IPS DF 6.9 (cell line): ENCODE results near the gene BROX.

ENCODE experiments used
- DNase-seq: peaks from one replicate; pipeline ENCODE4 v3.0.0-alpha.2; 2013; ENCODE audit warnings: low read depth, low spot score
- H3K27ac ChIP-seq: one replicate; pipeline ENCODE4 v1.5.1; 2013; ENCODE audit warnings: low read length, control low read depth
- H3K27me3 ChIP-seq: 2 replicates; pipeline ENCODE4 v1.6.1; 2013; ENCODE audit warnings: mild to moderate bottlenecking, low read length; ENCODE audit not compliant: control insufficient read depth, insufficient read depth
- H3K36me3 ChIP-seq: 2 replicates; pipeline ENCODE4 v1.6.1; 2013; ENCODE audit warnings: low read length; ENCODE audit not compliant: control insufficient read depth, insufficient read depth
- H3K4me1 ChIP-seq: 2 replicates; pipeline ENCODE4 v1.6.1; 2013; ENCODE audit warnings: low read length; ENCODE audit not compliant: control insufficient read depth, insufficient read depth
- H3K4me3 ChIP-seq: 2 replicates; pipeline ENCODE4 v1.5.1; 2013; ENCODE audit warnings: mild to moderate bottlenecking, low read length
- H3K9me3 ChIP-seq: 2 replicates; pipeline ENCODE4 v1.6.1; 2013; ENCODE audit warnings: low read length, inconsistent platforms; ENCODE audit not compliant: control insufficient read depth, insufficient read depth
- WGBS: extraction: QIAGEN DNeasy Blood & Tissue Kit; methylation state at CpG from one replicate; pipeline ENCODE4 v1.1.7; 2013; ENCODE audit warnings: mixed read lengths, missing lambda C conversion rate; ENCODE audit not compliant: insufficient read length, insufficient coverage; 5-methylcytosine and 5-hydroxymethylcytosine counted together

The BROX gene

DNA sequence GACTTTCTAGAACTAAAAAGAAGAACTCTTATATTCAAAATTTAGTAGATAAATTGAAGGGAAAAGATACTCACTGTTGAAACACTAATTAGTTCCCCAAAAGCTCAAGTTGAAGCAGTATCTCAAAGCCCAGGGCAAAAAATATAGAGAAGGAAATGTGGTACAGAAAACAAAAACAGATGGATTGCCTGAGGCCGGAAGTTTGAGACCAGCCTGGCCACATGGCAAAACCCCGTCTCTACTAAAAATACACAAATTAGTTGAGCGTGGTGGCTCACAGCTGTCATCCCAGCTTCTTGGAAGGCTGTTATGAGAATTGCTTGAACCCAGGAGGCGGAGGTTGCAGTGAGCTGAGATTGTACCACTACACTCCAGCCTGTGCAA is 60.6 kb downstream of the BROX start:
- H3K9me3 ChIP-seq: no peaks in the 10 kb centered on the region
- no peak overlapping the region for H3K4me3 ChIP-seq
- DNase-seq: no peak
- H3K27me3 ChIP-seq: no peaks in the 10 kb centered on the region
- H3K36me3 ChIP-seq: no peaks in the 10 kb centered on the region
- no peak overlapping the region for H3K27ac ChIP-seq
- WGBS: no CpG with 5 or more reads among the region's 4 CpGs
- H3K4me1 ChIP-seq: no peaks in the 10 kb centered on the region

DNA sequence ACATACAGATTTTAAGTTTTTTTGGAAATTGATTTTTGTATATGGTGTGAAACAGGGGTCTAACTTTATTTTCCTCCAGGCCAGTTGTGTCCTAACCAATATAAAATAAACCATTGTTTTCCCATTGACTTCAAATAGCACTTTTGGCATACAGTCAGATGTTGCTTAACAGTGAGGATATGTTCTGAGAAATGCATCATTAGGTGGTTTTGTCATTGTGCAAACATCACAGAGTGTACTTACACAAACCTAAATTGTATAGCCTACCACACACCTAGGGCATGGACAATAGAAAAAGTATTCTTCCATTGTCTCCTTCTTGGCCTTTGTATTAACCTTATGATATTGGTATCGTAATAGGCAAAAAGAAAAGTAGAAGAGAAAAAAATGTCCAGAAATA is 65.1 kb downstream of the BROX start:
- Histone ChIP-seq H3K4me3 (no peak overlapping the region), H3K27me3 (no peaks in the 10 kb centered on the region)
- no CpG with 5 or more reads among the region's 1 CpG for WGBS

DNA sequence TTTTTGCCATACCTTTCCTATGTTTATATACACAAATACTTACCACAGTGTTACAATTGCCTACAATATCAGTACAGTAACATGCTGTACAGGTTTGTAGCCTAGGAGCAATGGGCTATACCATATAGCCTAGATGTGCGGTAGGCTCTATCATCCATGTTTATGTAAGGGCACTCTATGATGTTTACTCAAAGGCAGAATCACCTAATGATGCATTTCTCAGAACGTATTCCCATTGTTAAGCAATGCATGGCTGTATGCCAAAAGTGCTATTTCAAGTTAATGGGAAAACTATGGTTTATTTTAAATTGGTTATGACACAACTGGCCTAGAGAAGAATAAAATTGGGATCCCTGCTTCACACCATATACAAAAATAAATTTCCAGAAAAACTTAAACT is 65.6 kb downstream of the BROX start:
- H3K27ac ChIP-seq: no peak overlapping the region
- H3K9me3 ChIP-seq: no peaks in the 10 kb centered on the region
- H3K4me3 ChIP-seq: no peak overlapping the region
- no peaks in the 10 kb centered on the region for H3K27me3 ChIP-seq
- no CpG with 5 or more reads among the region's 2 CpGs for WGBS
- H3K36me3 ChIP-seq: no peaks in the 10 kb centered on the region
- no peaks in the 10 kb centered on the region for H3K4me1 ChIP-seq
- DNase-seq: no peak

More for the DNA sequence above, 65.1 kb downstream of the BROX start:
- no peak for DNase-seq
- Histone ChIP-seq H3K9me3 (no peaks in the 10 kb centered on the region), H3K27ac (no peak overlapping the region), H3K4me1 (no peaks in the 10 kb centered on the region), H3K36me3 (no peaks in the 10 kb centered on the region)

DNA sequence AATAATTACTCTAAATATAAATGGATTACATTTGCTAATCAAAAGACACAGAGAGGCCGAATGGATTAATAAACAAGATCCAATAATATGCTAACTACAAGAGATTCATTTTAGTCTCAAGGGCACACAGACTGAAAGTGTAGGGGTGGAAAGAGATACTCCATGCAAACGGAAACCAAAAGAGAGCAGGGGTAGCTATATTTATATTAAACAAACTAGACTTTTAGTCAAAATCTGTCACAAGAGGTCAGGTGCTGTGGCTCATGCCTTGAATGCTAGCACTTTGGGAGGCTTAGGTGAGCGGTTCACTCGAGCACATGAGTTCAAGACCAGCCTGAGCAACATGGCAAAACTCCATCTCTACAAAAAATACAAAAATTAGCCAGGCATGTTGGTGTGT is 68.9 kb downstream of the BROX start:
- H3K27me3 ChIP-seq: no peaks in the 10 kb centered on the region
- WGBS: no CpG with 5 or more reads among the region's 4 CpGs
- H3K36me3 ChIP-seq: no peaks in the 10 kb centered on the region
- no peaks in the 10 kb centered on the region for H3K4me1 ChIP-seq
- H3K4me3 ChIP-seq: no peak overlapping the region
- no peak for DNase-seq
- no peaks in the 10 kb centered on the region for H3K9me3 ChIP-seq
- no peak overlapping the region for H3K27ac ChIP-seq

DNA sequence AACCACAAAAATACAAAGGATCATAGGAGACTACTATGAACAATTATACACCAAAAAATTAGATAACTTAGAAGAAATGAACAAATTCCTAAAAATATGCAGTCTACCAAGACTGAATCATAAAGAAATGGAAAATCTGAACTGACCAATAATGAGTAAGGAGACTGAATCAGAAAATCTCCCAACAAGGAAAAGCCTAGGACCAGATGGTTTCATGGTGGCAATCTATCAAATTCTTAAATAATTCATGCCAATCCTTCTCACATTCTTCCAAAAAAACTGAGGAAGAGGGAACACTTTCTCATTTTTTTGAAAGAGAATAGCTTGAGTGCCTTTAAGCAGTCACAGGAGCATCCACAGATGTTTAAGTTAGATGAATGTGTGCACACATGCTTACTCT is 70.7 kb downstream of the BROX start:
- DNase-seq: no peak
- Histone ChIP-seq H3K36me3 (no peaks in the 10 kb centered on the region), H3K4me1 (no peaks in the 10 kb centered on the region), H3K27me3 (no peaks in the 10 kb centered on the region), H3K27ac (no peak overlapping the region), H3K9me3 (no peaks in the 10 kb centered on the region), H3K4me3 (no peak overlapping the region)

DNA sequence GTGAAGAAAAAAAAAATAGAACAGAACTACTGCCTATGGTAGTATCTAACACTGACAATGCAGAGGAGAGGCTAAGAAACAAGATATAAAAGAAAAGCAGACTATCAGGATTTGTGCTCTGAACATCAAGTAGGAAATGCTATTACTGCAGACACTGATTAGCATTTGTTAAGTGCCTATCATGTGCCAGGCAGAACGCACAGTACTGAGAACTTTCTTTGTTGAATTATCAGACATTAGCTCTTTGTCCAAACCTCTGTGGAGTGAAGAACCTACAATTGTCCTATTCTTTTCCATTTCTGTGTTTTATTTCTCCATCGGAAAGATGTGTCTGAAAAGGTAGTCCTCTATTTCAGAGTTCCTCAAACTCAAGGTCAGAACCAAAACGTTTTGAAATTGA is 72.0 kb downstream of the BROX start:
- no peaks in the 10 kb centered on the region for H3K9me3 ChIP-seq
- no peaks in the 10 kb centered on the region for H3K27me3 ChIP-seq
- H3K4me1 ChIP-seq: no peaks in the 10 kb centered on the region
- H3K27ac ChIP-seq: no peak overlapping the region
- WGBS: no CpG with 5 or more reads among the region's 3 CpGs
- H3K36me3 ChIP-seq: no peaks in the 10 kb centered on the region
- no peak overlapping the region for H3K4me3 ChIP-seq
- DNase-seq: no peak
